GM13977 (cell line): Measurements from ENCODE around the gene RPP30.
"Not testable (repeated sequence)": the region's sequence is repeated elsewhere in the genome, so short reads cannot be mapped to it uniquely, and the experiment has no call there.

Source experiments
- DNase-seq: peaks from one replicate; pipeline ENCODE4 v3.0.0; 2012; ENCODE audit warnings: low spot score
- in situ Hi-C: fragments of 300-500 bp; cut with MboI; formaldehyde crosslinking; loops from one replicate; pipeline ENCODE4 v1.12.0; 2022; ENCODE audit warnings: low sequenced_read_pairs, low pct_unique_long_range_greater_than_20kb, mixed read lengths, inconsistent platforms; ENCODE audit not compliant: unreplicated experiment
- TF ChIP-seq, protein P1 (sequence below): IDR thresholded peaks from 2 replicates; pipeline ENCODE4 v1.5.1; 2012; ENCODE audit warnings: mild to moderate bottlenecking, control low read depth; ENCODE audit not compliant: insufficient read depth; ENCODE audit errors: extremely low read depth, missing control alignments

RPP30 gene

DNA sequence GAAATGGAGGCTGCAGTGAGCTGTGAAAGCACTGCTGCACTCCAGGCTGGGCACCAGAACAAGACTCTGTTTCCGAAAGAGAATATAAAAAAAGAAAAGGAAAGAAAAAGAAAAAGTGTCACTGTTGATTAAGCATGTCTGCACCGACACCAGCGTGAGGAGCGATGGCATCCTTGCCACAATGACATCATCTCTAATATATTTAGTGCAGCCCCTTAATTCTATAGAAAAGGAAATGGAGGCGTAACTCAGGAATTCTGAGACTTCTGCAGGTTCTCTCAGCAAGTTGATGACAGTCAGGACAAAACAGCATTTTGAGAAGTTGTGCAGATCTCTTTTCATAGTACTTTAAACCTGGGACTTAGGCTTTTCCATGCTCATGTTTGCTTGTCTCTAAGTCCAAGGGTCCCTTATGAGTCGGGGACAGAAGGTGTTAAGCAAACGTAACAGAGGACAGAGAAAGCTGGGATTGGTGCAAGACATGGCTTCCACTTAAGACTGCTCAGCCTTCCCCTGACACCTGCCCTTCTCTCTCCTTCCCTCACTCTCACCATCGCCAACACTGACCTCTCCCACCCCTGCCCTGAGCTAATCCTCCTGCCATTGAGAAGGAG is 66.0 kb downstream of the RPP30 start:
- TF ChIP-seq, protein P1, sequence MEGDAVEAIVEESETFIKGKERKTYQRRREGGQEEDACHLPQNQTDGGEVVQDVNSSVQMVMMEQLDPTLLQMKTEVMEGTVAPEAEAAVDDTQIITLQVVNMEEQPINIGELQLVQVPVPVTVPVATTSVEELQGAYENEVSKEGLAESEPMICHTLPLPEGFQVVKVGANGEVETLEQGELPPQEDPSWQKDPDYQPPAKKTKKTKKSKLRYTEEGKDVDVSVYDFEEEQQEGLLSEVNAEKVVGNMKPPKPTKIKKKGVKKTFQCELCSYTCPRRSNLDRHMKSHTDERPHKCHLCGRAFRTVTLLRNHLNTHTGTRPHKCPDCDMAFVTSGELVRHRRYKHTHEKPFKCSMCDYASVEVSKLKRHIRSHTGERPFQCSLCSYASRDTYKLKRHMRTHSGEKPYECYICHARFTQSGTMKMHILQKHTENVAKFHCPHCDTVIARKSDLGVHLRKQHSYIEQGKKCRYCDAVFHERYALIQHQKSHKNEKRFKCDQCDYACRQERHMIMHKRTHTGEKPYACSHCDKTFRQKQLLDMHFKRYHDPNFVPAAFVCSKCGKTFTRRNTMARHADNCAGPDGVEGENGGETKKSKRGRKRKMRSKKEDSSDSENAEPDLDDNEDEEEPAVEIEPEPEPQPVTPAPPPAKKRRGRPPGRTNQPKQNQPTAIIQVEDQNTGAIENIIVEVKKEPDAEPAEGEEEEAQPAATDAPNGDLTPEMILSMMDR, result no peak
- in situ Hi-C loops, result no loop called here

DNA sequence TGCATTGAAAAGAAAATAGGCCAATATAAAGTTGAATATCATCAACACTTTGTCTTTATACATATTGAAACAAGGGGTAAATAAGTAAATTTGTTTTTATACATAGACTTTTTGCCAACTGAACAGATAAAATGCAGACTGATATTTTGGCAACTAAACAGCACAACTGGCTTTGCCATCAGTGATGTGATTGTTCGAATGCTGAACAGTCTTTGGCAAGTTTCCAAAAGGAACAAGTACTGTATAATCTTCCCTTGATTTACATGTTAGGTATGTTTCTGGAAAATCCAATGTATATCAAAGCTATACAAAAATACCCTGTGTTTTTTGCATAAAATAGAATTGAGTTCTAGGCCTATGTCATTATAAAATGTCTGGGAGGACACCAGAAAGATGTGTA is 67.3 kb downstream of the RPP30 start:
- in situ Hi-C loops, result no loop called here
- no peak for DNase-seq
- TF ChIP-seq, protein P1, result no peak

More for the DNA sequence above, 66.0 kb downstream of the RPP30 start:
- no peak for DNase-seq

DNA sequence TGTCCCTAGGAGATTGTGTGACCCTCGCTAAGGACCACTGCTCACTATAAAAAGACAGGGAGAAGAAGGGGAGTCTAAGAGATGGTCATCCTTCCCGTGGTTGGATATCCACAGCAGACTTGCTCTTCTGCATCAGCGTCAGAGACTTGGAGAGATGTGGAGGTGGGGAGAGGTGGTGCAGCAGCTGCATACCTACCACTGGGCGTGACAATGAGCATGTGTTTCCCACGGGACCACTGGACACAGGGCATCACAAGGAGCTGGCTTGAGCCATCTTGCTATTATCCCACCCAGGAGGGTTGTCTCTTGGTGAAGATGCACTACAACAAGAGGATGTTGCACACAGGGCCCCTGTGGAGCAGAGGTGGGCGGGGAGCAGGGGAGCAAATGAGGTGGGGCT is 67.9 kb downstream of the RPP30 start:
- no peak for DNase-seq
- in situ Hi-C loops, result no loop called here
- TF ChIP-seq, protein P1, result no peak

DNA sequence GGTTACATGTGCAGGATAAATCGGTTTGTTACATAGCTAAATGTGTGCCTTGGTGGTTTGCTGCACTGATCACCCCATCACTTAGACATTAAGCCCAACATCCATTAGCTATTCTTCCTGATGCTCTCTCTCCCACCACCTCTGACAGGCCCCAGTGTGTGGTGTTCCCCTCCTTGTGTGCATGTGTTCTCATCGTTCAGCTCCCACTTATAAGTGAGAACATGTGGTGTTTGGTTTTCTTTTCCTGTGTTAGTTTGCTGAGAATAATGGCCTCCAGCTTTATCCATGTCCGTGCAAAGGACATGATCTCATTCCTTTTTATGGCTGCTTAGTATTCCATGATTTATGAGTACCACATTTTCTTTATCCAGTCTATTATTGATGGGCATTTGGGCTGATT is 71.2 kb downstream of the RPP30 start:
- in situ Hi-C loops, DNase-seq: not testable (repeated sequence)

DNA sequence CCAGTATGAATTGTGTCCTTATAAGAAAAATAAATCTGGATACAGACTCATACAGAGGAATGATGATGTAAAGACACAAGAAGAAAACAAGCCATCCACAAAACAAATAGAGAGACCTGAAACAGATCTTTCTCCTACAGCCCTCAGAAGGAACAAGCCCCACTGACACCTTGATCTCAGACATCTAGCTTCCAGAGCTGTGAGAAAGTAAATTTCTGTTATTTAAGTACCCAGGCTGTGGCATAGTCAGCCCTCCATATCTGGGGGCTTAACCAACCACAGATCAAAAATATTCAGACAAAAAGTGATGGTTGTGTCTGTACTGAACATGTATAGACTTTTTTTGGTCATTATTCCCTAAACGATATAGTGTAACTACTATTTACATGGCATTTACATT is 73.0 kb downstream of the RPP30 start:
- TF ChIP-seq, protein P1, result no peak
- no peak for DNase-seq
- in situ Hi-C loops, result no loop called here

DNA sequence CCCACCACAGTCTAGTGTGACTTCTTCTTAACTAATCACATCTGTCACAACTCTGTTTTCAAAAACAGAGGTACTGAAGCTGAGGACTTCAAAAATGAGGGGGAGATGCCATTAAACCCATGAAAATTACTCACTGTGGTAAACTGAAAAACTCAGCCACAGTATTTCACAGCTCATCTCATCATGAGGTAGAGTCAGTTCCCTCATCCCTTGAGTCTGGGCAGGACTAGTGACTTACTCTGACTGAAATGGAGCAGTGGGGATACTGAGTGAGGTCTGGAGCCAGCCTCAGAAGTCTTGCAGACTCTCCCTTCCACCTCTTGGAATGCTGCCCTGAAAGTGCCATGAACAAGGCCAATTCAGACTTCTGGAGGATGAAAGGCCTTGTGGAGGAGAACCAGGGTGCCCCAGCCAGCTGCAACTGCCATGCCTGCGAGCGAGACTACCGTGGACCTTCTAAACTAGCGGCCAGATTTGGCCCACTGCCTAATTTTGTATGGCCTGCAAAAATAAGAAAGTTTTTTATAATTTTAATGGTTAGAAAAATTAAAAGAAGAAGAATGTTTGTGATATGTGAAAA is 73.8 kb downstream of the RPP30 start:
- in situ Hi-C loops, result no loop called here
- DNase-seq, result no peak
- TF ChIP-seq, protein P1, result no peak

DNA sequence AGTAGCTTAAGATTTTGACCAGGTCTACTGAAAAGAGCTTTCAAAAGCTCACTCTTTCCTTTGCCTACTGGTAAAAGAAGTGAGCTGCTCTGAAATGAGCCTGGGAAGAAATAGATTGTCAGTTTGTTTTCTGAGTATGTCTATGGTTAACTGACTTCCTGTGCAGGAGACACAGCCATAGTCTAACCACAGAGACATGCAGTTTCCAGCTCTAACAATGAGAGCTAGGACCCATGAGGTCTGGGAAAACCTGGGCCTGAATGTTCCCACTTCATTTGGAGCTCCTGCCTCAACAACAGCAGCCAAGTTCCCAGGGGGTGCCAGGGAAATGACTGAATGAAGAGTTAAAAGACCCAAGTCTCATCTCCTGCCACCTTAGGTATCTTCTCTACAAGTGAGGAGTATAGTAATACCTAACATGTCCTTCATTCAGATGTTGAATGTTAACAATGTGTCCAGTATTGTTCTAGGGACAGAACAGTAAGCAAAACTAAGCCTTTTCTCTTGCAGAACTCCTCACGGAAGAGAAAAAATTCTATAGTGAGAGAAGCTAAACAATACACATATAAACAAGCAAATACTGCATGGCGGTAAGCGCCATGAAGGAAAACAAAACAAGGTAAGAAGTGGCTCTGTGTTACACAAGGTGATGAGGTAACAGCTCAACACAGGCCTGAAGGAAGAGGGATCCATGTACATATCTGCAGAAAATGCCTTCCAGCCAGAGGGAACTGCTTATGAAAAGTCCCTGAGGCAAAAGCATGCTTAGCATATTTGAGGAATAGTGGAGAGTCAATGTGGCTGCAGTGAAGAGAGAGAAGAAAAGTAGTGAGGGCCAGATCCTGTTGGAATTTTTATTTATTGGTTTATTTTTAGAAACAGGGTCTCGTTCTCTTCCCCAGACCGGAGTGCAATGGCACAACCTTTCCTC is 75.5 kb downstream of the RPP30 start:
- peak; percentile 21 for DNase-seq
- TF ChIP-seq, protein P1, result no peak
- in situ Hi-C loops, result no loop called here
